ENCODE results near the gene LRRK1.

The LRRK1 gene

GRCh38 chr15:101001796-101002195 is 82.6 kb downstream of the LRRK1 start:
- in situ Hi-C loops (cut with MboI; ENCODE audit: low sequenced_read_pairs), result no loop called here

DNA sequence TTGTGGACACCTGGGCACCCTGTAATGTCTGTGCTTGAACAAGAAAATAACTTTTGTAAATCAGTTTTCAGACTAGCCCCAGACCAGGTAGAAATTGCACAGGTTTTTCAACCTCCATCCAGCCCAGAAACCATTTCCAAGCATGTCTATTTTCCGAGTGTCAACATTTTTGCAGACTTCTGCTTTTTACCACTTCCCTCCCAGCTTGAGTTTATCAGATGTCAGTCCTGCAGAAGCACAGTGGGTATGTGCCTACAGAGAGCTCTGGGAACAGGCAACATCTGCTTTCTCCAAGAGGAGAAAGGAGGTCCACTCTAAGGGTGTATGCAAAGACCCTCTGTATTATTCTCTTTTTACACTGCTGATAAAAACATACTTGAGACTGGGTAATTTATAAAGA is 83.9 kb downstream of the LRRK1 start:
- in situ Hi-C loops (cut with MboI; ENCODE audit: low sequenced_read_pairs), result no loop called here

DNA sequence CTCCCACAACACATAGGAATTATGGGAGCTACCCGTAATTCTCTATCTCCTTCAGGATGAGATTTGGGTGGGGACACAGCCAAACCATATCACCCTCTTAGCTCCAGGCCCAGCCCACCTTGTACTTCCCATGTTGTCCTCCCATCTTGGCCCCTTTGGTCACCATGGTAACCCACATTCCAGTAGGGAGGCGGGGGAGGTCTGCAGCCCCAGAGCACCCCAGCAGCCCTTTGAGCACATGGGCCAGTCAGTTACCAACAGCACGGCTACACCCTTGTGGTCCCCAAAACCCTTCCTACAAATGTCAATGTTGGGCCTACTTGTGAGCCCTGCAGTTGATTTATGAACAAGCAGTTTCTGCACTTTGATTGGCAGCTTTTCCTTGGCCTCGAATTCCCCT is 84.5 kb downstream of the LRRK1 start:
- in situ Hi-C loops (cut with MboI; ENCODE audit: low sequenced_read_pairs), result no loop called here

- in situ Hi-C loops (cut with MboI; ENCODE audit: low sequenced_read_pairs), result no loop called here
These were observed 85.3 kb downstream of the LRRK1 start for GRCh38 chr15:101004500-101004899.

DNA sequence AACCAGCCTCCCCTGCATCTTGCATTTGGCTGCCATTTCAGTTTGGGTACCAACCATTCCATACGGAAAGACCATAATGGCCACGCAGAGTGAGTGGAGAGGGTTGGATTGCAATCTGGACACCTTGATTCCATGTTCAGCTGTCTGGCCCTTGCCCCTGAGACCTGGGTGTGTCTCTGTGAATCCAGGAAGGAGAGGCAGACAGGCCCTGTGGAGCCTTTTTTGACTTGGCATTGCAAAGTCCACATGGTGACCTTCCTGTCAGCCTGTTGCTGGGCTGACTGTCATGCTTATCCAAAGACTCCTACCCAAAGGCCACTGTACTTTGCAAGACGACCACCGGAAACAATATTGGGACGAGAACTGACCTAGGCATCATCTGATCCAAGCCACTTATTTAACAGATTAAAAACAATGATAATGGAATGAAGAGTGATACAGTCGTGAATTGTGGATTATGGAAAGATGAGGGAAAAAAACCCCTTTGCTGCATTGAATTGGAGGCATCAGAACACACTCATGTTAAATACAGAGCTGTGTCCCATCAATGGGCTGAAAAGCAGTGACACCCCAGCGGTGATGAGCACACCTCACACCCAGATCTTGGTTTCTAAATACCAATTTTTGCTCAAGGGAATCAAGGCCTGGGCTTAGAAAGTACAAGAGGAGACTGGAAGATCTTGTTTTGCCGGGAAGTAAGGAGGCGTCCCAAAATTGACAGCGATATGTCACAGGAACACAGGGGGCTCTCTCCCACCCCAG is 86.0 kb downstream of the LRRK1 start:
- in situ Hi-C loops (cut with MboI; ENCODE audit: low sequenced_read_pairs), result no loop called here

DNA sequence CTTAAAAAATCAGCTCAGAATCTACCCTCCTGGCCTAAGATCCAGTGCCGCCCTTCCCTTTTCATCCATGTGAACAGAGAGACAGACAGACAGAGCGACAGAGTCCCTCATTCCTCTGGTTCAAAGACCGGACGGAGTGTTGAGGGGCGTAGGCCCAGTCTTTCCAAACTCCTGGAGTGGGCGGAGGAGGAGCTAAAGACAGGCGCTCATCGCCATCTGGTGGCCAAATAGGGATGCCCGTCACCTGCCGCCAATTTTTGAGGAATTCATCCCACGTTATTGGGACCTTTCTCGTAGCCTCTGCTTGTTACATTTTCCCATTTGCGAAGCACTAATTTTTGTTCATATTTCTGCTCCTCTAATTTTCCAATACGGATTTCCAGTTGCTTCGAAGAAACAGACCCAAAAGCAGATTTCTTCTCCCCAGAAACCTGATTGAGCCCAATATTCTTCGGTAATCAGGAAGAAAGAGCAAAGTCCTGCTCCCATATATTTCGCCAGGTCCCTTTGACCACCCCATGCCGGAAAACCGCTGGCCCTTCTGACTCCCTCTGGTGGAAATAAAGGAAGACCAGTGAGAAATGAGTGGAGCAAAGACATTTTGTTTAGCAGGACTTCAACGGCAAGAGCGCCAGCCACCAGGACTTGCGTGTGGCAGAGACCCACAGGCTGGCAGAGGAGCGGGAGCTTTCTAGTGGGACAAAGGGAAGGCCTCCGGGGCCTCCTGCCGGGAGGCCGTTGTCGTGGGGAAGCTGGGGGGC is 88.0 kb downstream of the LRRK1 start:
- in situ Hi-C loops (cut with MboI; ENCODE audit: low sequenced_read_pairs), result no loop called here

- in situ Hi-C loops (cut with MboI; ENCODE audit: low sequenced_read_pairs), result no loop called here
These were observed 89.3 kb downstream of the LRRK1 start for GRCh38 chr15:101008158-101009139.

DNA sequence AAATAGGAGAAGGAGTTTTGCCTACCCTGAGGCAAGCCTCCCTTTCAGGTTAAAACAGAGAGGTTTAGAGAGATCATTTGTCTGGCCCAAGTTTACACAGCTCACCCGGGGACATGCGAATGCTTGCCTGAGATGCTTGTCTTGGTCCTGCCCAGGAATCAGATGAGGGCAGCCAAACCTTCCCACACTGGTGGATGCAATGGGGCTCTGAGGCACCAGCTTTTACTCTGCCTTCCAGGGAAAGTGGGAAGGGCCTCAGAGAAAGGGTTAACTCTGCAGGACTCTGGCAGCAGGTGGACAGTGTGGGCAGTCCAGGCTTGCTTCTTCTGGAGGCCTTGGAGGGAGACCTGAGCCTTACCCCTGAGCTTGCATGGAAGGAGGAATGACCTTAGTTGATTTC is 90.0 kb downstream of the LRRK1 start:
- in situ Hi-C loops (cut with MboI; ENCODE audit: low sequenced_read_pairs), result no loop called here

GRCh38 chr15:101010781-101011180 is 91.6 kb downstream of the LRRK1 start:
- in situ Hi-C loops (cut with MboI; ENCODE audit: low sequenced_read_pairs), result no loop called here

DNA sequence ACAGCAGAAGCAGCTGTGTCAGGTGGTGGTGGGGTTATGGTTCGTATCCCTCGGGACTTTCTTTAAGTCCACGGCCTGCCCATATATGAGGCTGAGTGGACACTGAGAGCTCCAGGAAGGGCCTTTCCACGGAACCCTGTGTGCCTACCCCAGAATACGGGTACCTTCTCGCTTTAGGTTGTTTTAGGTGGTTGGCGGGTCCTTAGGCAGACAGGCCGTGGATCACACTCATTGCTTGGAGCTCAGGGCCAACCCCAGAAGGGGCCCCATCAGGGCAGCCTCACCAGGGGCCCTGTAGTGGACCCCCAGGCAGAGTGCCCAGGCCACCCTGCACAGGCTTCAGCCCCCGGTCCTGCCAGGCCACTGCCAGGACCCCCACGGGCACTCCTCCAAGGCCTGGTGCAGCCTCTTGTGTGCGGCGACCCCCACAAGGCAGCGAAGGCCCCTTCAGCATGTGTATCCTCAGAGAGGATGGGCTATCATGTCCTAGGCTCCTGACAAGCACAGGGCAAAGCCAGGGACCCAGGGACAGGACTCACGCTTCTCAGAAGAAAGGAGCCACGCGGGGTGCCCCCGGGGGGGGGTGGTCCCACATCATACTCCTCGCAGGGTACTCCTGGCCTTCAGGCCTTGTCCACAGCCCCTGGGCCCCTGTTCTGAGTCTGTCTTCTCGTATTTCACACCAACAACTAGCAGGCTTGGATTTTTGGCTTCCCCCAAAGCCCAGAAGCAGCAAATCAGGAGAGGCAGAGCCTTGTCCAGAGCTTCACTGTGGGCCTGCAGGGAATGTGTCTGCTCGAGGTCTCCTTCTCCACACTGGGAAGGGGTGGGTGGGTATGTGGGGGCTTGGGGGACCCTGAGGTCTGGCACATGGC is 93.4 kb downstream of the LRRK1 start:
- in situ Hi-C loops (cut with MboI; ENCODE audit: low sequenced_read_pairs), result no loop called here

DNA sequence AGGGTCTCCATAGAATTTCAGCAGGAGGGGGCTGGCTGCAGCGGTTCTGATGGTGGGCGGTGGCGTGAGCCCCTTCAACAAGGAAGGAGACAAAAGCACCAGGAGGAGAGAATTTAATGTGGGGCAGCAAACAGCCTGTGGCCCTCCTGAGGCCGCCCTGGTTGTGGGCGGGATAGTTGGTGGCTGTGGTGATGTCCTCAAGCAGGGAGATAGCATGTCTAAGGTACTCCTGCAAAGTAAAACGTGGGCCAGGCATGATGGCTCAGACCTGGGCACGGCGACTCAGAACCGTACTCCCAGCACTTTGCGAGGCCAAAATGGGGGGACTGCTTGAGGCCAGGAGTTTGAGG is 94.0 kb downstream of the LRRK1 start:
- in situ Hi-C loops (cut with MboI; ENCODE audit: low sequenced_read_pairs), result no loop called here

DNA sequence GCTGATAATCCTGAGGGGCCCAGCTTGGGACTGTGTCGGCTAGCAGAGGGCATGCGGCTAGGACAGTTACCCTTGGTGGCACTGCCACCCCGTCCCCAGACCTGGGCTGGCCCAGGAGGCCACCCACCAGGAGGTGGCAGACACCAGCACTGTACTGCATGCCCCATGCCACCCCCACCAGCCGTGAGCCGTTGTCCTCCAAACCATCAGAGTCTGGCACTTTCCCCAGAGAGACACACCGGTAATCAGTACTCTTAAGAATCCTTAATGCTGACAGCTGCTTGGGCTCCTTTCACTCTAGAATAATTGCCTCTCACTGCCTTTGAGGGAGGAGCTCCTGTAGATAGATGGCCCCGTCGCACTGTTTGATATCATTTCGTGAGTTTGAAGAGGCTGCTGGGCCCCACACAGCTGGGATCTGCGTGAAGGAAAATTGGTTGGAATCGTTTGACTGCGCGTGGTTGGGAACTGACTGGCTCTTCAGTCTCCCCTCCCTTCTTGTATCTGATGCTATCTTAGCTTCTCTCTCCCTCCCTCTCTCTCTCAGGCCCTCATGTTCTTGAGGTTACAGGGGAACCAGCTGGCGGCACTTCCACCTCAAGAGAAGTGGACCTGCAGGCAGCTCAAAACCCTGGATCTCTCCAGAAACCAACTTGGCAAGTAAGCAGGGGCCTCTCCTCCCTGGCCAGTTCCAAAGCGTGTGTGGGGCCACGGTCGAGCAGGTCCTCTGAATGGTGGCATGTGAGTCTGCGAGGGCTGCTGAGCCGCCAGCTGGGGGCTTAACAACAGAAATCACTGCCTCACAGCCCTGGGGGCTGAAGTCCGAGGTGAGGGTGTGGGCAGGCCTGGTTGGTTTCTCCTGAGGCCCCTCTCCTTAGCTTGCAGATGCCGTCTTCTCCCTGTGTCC is 94.9 kb downstream of the LRRK1 start:
- in situ Hi-C loops (cut with MboI; ENCODE audit: low sequenced_read_pairs), result no loop called here

DNA sequence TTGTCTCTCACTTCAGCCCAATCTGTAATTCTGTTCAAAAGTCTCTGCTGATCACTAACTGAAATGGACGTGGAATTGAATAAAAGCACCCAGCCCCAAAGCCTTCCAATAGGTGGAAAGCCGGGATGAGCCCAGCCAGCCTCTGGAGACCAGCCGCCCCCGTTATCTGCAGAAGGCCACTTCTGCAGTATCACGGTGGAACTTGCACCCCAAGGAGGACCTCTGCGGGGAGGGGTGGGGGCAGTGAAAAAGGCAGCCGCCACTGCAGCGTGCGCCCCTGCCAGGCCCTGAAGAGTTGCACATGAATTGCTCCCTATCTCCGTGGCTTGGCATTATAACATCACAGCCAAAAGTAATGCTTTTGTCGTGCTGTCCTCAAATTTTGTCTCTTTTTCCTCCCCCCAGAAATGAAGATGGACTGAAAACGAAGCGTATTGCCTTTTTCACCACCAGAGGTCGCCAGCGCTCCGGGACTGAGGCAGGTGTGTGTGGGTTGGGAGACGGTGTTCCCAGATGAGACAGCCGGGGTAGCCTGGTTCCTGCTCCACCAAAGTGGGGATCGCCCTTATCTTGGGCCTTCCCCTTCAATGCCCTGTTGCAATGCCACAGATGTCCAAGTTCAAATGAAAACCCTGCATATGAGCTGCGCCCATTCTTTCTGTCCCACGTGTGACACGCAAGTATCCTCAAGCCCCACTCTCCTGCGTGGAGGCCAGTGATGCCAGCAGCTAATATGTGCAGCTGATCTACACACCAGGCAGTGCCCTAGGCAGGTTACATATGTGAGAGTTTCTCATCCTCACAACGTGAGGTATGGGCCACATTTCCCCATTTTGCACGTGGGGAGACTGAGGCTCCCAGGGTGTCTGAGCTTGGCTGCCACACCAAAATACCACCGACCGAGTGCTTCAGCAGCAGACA is 96.0 kb downstream of the LRRK1 start:
- in situ Hi-C loops (cut with MboI; ENCODE audit: low sequenced_read_pairs), result no loop called here

DNA sequence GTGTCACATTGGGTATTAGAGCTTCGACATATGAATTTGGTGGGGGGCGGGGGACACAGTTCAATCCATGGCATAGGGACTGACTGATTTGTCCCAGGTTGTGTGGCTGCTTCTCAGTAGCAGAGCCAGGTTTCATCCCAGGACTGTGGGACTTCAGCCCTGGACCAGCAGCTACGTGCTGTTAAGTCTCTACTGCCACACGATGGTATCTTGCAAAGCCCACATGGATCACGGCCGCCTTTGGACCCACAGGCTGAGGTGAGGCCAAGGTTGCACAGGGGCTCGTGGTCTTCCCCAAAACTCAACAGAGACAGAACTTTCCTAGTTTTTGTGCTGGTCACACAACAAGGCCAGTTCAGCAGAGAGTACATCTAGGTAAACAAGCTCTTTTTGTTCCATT is 97.4 kb downstream of the LRRK1 start:
- in situ Hi-C loops (cut with MboI; ENCODE audit: low sequenced_read_pairs), result no loop called here

GRCh38 chr15:101017093-101017754 is 98.1 kb downstream of the LRRK1 start:
- in situ Hi-C loops (cut with MboI; ENCODE audit: low sequenced_read_pairs), result no loop called here

GRCh38 chr15:101018016-101018415 is 98.9 kb downstream of the LRRK1 start:
- in situ Hi-C loops (cut with MboI; ENCODE audit: low sequenced_read_pairs), result no loop called here

GRCh38 chr15:101018450-101018849 is 99.3 kb downstream of the LRRK1 start:
- in situ Hi-C loops (cut with MboI; ENCODE audit: low sequenced_read_pairs), result no loop called here

DNA sequence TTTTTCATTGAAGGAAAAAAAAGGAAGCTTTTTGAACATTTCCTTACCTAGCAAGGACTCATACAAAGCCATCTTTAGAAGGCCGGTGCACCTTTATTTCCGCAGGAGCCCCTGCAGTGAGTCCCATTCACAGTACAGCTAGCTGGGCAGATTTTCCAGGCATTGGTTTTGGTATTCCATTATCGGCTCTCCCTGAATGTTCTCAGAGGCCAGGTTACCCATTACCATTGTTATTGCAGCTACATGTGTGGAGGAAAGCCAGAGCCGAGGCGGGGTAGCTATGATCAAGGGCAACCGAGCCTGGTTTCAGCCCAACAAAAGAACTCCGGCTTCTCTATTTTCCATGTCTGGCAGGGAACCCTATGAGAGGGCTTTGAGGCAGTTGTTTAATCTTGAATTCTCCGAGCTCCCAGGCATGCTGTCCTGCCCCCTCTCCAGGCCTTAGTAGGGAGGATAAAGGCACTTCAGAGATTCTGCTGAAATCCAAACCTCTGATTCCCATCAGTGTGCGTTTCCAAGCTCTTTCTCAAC is 100.3 kb downstream of the LRRK1 start:
- in situ Hi-C loops (cut with MboI; ENCODE audit: low sequenced_read_pairs), result no loop called here

Measured in hTERT RPE-1 (cell line).